Endothelial cell of umbilical vein (primary cell): Measurements from ENCODE around the gene ZFYVE28.

Experiments
- CTCF ChIP-seq, 2 donors: IDR thresholded peaks; 1 replicate in 1 of 2; 2 replicates in 1 of 2; pipeline ENCODE4 v1.5.1; 2011; ENCODE audit warnings: low read length in 2 of 2, mild to moderate bottlenecking in 2 of 2, moderate library complexity in 2 of 2, control low read depth in 1 of 2, inconsistent platforms in 1 of 2, low read depth in 1 of 2; ENCODE audit not compliant: insufficient read depth in 1 of 2; ENCODE audit errors: extremely low read depth in 1 of 2
- EZH2 ChIP-seq: IDR thresholded peaks from 2 replicates; pipeline ENCODE4 v1.6.1; 2012; ENCODE audit warnings: borderline replicate concordance, low read depth, mild to moderate bottlenecking, moderate library complexity, low read length, inconsistent platforms; ENCODE audit not compliant: severe bottlenecking
- FOS ChIP-seq: IDR thresholded peaks from 2 replicates; pipeline ENCODE4 v1.6.1; 2011; ENCODE audit warnings: mild to moderate bottlenecking, low read length, moderate library complexity, borderline replicate concordance; ENCODE audit not compliant: insufficient read depth
- GATA2 ChIP-seq: IDR thresholded peaks from 2 replicates; pipeline ENCODE4 v1.7.0; 2011; ENCODE audit warnings: low read depth, mild to moderate bottlenecking, moderate library complexity, mixed read lengths, low read length; ENCODE audit not compliant: insufficient read length, insufficient read depth
- MAX ChIP-seq: IDR thresholded peaks from 2 replicates; pipeline ENCODE4 v1.6.1; 2011; ENCODE audit not compliant: insufficient read depth, insufficient read length
- MYC ChIP-seq: IDR thresholded peaks from one replicate; pipeline ENCODE4 v1.6.1; 2011; ENCODE audit warnings: mild to moderate bottlenecking, low read depth, low read length
- POLR2A ChIP-seq: IDR thresholded peaks from 2 replicates; pipeline ENCODE4 v1.6.1; 2012; ENCODE audit warnings: low read depth, mild to moderate bottlenecking, control low read depth, low read length
- POLR2AphosphoS5 ChIP-seq: IDR thresholded peaks from 2 replicates; pipeline ENCODE4 v1.6.1; 2012; ENCODE audit warnings: low read depth, mild to moderate bottlenecking, control low read depth, low read length, moderate library complexity; ENCODE audit not compliant: insufficient read depth

GRCh38 chr4:2437475-2438215 is 19.2 kb upstream of the ZFYVE28 start:
- TF ChIP-seq CTCF (IDR thresholded peaks at IDR 0.05; ENCODE audit: extremely low read depth in 1 of 2, insufficient read depth in 1 of 2, low read depth in 1 of 2, low read length in 2 of 2): no peak
- no peak for TF ChIP-seq POLR2A
- no peak for TF ChIP-seq POLR2AphosphoS5
- no peak for TF ChIP-seq MAX
- TF ChIP-seq EZH2: no peak
- no peak for TF ChIP-seq MYC
- TF ChIP-seq GATA2: no peak
- no peak for TF ChIP-seq FOS
